Activated CD8-positive, alpha-beta memory T cell treated with anti-CD3 and anti-CD28 coated beads, Interleukin-2, amount 50 U/mL, for 4 hours (primary cell): ENCODE measurements around the gene TMEM270.
"Not testable (repeated sequence)": the region's sequence is repeated elsewhere in the genome, so short reads cannot be mapped to it uniquely, and the experiment has no call there.

Experiments used
- DNase-seq: peaks from one replicate; pipeline ENCODE4 v3.0.0-alpha.2; 2020

The TMEM270 gene

DNA sequence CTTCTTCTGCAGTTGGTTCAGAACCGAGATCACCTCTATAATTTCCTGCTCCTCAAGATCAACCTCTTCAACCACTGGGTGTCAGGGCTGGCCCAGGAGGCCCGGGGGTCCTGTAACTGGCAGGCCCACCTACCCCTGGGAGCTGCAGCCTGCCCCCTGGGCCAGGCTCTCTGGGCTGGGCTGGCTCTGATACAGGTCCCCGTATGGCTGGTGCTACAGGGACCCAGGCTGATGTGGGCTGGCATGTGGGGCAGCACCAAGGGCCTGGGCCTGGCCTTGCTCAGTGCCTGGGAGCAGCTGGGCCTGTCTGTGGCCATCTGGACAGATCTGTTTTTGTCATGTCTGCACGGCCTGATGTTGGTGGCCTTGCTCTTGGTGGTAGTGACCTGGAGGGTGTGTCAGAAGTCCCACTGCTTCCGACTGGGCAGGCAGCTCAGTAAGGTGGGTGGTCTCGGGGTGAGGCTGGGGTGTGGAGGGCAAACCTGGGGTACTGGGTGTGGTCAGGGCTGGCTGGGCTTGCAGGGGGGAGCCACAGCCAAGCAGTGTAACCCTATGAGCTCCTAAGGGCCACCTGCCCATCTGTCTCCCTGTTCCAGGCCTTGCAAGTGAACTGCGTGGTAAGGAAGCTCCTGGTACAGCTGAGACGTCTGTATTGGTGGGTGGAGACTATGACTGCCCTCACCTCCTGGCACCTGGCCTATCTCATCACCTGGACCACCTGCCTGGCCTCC is 4.2 kb downstream of the TMEM270 start:
- DNase-seq = no peak

DNA sequence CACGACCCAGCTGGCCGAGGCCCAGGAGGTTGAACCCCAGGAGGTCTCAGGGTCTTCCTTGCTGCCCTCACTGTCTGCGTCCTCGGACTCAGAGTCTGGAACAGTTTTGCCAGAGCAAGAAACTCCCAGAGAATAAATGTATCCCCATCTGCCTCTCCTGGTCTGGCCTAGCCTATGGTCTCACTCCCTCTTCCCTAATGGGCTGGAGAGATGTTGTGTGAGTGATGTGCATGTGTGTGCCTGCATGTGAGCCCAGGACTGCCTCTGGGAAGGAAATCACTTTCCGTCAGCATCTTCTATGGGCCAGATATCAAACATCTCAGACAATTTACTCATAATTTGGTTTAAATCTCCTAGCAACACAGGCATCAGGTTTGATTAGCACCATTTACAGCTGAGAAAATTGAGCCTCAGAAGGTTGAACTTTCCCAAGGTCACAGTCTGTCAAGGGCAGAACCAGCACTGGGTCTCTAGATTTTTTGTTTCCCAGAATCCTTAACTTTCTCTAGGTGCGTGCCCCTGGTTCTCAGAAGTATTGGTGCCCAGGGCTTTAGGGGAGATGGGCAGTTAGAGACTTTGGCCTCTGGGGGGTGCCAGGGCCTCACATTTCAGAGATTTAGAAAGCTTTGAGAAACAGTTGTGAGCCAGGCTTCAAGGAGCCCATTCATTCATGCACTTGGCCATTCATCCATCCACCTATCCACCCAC is 4.9 kb downstream of the TMEM270 start:
- DNase-seq = no peak

DNA sequence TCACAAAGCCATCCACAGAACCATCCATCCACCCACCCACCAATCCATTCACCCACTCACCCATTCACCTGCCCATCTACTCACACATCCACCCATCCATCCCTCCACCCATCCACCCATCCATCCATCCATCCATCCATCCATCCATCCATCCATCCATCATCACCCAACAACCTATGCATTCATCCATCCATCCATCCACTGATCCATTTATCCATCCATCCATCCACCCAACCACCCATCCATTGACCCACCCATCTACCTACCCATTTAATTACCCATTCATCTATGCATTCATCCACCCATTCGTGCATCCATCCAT is 5.4 kb downstream of the TMEM270 start:
- no peak for DNase-seq

DNA sequence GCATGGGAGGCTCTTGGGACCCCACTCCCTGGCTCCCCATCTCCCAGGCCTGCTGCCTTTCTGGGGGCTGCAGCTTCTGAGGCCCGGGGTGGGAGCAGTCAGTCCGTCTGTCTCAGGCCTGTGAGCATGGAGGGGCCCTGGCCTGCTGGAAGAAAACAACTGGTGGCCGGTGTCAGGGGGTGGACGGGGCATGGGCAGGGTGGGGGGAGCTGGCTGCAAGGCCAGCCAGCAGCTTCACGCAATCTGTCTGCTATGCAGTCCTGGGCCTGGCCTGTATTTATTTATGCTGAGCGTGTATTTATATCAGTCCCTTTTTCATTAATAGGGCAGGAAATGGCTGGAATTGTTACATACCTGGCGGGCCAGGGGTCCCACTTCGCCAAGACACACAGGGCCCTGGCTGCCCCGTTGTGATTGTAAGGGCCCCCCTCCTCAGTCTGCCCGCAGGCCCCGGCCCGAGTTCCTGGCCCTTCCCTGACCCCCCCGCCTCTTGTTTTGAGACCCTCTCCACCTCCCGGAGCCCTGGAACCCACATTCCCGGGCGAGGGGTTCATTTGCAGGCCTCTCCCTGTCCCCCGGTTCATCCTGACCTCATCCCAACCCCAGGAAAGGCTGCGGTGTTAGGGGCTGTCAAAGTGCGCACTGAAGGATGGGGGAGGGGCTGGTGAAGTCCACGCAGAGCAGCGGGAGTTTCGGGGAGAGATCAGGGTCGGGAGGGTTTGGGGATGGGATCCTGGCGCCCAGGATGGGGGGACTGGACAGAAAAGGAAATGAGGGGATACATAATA is 8.2 kb downstream of the TMEM270 start:
- no peak for DNase-seq

DNA sequence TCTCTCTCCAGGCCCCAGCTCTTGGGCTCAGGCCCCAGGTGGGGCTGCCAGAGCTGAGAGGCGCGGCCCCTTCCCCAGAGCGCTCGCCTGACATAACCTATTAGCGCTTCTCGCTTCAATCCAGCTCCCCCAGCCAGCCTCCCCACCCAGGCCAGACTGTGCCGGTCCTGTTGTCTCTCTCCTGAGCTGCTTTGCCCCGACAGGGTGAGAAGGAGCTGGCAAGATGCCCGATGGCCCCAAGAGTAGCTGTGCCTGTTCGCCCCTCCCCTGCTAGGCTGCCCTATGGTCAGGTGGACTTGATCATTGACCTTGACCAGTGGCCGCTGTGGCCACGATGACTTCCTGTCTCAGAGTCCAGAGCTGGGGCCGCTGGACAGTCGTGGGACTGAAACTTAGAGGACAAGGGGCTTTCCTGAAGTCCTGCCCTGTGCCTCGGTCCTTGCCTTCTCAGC is 9.1 kb downstream of the TMEM270 start:
- DNase-seq = no peak

DNA sequence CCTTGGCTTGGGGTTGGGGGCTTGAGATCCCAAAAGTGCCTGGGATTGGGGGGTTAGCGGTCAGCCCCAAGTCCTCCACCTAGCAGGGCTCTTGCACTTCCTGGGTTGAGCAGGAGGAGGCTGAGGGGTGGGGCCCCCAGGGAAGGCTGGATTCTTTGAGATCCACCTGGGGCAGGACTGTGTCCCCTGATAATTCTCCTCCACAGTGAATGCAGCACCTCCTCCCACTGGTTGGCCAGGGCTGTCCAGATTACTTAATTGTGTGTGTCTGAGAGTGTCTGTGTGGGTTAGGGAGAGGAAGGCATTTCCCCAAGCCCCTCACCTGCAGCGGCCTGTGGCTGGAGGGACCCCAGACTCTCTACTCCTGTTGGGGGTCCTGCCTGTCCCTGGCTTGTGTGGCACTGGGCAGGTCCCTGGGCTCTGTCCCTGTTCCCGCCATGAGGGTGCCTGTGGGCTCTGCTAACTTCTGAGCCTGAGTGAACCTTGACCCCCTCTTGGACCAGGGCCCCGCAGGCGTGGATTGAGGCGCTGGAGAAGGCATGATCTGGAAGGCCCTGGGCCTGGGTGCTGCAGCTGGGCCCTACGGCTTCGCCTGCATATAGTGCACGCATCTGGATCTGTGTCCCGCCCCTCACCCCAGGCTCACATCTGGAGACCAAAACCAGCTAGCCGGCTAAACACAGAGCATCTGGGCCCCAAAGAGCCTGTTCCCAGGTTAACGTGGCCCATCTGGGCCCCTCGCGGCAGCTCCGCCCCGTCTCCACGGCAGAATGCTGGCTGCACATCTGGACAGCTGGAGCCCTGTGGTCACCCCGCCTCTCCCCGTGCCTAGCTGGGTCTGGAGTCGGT is 10.4 kb downstream of the TMEM270 start:
- no peak for DNase-seq

DNA sequence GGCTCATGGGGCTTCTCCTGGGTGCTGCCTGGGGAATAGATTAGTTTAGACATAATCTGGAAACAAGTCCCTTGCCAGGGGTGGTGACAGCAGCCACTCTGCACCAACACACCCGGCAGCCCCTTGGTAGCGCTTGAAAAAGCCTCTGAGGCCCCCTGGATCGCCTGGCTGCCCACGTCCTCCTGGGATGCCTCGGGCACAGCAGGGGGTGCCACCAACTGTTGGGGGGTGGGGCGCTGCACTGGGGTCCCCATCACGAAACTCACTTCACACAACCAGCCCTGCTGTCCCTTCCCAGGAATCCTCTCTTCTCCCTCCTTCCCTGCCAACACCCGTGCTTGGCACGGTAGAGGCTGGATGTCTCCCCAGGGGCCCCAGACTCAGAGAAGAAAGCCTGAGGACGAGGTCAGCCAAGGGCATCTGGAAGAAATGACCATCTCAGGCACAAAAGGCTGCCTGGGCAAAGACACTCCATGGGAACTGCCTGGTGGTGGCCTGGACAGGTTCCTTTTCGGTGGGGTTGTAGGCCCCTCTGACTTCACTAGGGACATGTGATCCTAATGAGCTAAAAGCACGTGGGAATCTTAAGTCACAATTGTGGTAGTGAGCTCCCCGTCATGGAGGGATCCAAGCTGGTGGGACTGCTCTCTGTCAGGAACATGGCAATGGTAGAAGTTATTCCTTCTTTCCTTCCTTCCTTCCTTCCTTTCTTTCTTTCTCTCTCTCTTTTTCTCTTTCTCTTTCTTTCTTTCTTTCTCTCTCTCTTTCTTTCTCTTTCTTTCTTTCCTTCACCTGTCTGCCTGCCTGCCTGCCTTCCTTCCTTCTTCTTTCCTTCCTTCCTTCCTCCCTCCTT is 11.3 kb downstream of the TMEM270 start:
- no peak for DNase-seq

DNA sequence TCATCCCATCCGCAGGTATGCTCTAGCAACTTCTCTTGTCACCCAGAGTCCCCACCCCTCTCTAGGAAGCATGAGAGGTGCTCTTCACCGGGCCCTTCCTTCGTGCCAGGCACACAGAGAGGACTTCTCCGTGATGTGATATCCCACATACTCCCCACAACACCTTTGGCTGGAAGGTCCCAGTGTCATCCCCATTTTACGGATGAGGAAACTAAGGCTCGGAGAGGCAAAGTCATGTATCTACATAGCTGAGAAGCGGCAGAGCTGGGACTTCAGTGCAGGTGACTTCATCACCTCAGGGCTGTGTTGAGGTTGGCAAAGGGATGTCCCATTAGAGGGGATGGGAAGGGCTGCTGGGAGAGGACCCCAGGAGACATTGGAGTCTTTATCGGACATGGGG is 15.4 kb downstream of the TMEM270 start:
- no peak for DNase-seq

DNA sequence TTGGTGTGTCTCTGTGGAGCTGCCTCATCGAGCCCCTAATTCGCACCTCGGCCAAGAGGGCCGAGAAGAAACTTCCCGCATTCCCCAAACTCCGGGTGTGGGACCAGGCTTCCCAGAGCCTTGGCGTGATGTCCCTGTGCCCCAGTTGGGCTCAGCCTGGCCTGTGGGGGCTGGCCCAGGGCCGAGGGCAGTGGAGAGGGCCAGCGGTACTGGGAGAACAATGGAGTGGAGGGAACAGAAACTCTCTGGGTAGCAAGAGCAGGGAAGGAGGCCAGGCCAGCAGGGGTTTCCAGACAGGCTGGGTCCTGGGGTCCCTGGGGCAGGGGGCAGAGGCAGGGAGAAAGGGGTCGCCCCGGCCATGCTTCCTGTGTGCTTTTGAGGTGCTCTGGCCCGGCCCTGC is 16.0 kb downstream of the TMEM270 start:
- DNase-seq = no peak

DNA sequence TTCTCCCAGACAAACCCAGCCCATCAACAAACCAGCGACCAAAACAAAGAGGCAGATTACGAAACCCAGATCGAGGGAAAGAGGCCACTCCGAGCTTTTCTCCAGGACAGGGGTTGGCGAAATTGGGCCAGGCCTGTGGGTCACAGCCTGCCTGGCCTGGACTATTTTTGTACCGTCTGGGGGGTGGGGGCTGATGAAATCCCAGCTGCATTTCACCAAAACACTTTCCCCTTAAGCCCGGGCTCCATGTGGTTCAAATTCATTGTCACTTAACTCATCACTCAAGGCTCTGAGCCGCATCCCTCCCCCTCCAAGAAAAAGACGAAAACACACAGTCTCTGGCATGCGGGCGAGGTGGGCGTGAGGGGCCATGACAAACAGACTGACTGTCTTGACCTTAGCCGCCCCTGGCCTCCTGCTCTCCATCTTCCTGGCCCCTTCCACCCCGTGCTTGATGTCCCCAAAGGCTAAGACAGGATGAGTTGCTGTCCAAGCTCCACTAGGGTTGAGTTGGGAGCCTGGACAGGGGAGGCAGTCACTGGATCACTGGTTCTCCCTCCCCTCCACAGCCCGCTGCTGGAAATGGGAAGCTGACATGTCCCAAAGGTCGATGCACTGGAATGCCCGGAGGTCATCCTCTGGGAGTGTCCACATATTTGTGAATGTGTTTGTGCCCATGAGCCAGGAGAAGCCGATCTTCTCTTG is 19.2 kb downstream of the TMEM270 start:
- DNase-seq = no peak

DNA sequence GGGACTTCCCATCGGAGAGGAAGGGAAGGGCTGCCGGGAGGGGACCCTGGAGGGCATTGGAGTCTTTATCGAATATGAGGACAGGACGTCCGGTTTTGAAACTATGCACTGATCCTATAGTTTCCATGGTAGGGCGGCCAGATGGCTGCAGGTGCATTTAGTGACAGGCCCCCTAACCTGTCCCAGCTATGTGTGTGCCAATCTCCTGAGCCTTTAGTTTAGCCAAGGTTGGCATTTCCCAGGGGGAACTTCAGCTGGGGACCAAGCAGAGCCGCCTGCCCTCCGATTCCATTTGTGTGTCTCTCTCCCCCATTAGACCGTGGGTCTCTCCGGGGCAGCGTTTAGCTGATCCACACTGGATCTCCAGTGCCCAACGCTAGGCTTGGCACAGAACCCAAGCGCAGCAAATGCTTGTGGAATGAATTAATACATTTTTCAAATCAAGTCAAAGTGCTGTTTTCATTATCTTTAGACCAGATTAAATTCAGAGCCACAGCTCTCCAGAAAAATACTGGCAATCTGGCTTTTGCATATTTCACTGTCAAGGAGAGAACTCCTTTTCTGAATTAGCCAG is 19.9 kb downstream of the TMEM270 start:
- no peak for DNase-seq

DNA sequence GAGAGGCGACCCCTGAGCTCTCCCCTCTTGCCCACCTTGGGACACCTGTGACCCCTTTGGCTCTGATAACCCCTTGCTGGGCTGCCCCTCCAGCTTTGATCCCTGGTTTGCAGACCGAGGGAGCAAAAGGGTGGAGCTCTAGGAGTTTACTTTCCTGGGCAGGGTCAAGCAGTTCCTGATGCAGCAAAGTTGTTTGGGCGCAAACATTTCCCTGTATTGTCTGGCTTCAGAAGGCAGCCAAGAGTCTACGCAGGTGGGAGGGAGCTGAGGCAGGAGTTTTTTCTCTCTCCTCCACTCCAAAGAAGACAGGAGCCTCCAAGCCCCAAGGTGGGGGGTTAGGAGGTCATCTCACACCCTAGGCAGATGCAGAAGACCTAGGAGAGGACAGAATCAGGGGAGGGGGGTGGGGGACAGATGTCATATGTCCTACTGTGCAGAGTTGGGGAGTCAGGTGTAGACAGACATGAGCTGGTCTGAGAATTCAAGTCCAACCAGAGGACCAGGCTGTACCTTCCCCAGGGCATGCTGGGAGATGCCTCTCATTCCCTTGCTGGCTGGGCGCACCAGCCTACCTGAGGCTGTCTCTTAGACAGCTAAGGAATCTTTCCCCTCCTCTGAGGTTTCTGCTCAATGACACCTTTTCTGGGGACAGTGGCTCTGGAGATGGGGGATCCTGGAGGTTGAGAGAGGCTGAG is 20.5 kb downstream of the TMEM270 start:
- DNase-seq = no peak

DNA sequence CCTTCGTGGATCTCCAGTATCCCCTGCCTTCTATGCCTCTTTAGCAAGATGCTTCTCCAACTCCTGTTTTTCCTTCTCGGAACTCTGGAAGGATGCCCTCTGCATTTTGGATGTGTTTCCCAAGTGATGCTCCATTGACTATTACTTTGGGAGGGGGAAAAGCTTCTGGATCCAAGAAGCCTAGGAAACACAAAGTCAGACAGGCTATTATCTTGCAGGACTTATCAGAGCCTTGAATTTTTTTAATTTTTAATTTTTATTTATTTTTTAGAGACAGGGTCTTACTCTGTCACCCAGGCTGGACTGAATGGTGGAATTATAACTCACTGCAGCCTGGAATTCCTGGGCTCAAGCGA is 21.1 kb downstream of the TMEM270 start:
- no peak for DNase-seq

DNA sequence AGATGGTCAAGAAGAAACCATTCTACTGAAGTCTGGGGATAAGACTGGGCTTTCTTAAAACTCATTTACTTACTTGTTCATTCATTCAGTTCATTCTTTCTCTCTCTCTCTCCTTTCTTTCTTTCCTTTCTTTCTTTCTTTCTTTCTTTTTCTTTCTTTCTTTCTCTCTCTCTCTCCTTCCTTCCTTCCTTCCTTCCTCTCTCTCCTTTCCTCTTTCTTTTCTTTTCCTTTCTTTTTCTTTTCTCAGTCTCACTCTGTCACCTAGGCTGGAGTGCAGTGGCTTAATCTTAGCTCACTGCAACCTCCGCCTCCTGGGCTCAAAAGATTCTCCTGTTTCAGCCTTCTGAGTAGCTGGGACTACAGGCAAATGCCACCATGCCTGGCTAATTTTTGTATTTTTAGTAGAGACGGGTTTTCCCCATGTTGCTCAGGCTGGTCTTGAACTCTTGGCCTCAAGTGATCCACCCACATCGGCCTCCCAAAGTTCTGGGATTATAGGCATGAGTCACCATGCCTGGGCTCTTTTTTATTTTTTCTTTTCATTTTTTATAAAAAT is 24.0 kb downstream of the TMEM270 start:
- DNase-seq = not testable (repeated sequence)

DNA sequence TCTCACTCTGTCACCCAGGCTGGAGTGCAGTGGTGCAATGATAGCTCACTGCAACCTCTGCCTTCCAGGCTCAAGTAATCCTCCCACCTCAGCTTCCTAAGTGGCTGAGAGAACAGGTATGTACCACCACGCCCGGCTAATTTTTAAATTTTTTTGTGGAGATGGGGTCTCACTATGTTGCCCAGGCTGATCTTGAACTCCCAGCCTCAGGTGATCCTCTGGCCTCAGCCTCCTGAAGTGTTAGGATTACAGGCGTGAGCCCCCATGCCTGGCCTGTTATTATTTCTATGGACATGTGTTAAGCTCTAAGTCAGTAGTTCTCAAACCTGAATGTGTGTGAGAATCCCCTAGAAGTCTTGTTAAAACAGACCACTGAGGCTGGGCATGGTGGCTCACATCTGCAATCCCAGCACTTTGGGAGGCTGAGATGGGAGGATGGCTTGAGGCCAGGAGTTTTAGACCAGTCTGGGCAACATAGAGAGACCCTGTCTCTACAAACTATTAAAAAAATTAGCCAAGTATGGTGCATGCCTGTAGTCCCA is 24.5 kb downstream of the TMEM270 start:
- no peak for DNase-seq

DNA sequence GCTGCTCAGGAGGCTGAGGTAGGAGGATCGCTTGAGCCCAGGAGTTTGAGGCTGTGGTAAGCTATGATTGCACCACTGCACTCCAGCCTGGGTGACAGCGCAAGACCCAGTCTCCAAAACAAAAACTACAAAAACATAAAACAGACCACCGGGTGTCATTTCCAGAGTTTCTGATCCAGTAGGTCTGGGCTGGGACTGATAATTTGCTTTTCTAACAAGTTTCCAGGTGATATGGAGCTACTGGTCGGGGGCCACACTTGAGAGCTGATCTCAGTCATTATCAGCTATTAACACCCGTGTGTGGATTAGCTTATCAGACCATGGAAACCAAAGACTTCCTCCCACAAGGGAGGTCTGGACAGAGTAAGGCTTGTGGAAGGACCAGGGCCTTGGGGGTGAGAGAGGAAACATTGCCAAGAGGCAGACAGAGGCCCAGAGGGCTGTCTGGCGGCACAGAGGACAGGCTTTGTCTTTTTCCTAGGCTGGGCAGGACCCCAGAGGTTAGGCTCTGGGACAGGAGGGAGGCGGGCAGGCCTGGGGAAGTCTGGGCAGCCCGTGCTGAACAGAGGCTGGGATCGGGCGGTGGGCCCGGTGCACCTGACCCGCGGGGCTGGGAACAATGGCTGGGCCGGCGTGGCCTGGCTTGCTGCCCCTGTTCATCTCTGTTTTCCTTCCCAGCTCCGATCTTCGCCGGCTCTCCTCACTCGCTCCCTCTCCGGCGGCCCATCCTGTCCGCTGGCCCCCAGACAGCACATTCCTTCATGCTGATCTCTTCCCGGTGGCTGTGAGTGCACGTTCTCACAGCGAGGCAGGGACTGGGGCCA is 25.2 kb downstream of the TMEM270 start:
- DNase-seq = no peak

DNA sequence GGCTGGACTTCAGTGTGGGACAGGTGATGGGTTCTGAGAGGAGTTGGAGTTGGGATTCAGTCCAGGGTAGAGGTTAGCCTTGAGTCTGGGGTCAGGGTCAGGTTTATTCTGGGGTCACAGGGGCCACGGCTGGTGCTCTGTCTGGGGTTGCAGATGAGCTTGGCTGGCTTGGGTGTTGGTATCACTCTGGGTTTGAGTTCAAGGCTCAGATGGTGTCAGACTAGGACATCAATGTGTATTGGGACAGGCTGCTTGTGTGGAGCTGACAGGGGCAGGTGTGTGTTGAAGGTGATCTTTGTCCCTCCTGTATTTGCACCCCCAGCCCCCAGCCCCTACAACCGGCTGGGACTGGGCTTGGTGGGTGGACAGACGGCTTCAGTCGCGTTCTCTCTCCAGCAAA is 26.8 kb downstream of the TMEM270 start:
- no peak for DNase-seq

DNA sequence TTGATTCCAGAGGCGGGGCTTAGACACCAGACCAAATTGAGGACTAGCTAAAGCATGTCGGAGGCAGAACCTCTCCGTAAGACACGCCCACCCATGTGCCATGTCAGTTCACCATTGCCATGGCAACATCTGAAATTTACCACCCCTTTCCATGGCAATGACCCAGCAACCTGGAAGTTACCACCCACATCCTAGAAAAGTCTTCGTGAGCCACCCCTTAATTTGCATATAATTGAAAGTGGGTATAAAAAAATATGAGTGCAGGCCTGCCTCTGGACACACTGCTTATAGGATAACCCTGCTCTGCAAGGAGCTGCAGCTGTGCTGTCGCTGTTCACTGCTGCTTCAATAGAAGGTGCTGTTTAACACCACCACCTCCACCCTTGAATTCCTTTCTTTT is 28.0 kb downstream of the TMEM270 start:
- DNase-seq = no peak
